ENCODE measurements around the gene KIF18B.

DNA sequence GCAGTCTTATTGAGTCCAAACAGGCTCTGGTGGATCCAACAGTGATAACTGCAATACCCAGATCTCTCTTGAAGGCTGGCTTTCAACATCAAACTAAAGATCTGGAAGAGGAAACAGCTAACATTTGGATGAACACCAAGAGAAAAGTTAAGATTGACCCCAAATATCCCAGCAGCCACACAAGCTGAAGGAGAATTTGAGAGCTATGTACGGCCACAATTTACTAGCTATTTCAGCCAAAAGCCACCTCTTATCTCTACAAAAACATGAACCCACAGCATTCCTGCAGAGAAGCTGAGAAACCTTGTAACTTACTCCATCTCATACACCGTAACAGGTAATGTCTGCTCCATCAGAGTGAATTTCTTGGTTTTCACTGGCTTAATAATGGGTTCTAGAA lies 62.6 kb downstream of the KIF18B start:
- TF ChIP-seq EZH2 (IDR thresholded peaks at IDR 0.05; ENCODE audit: borderline replicate concordance, low read depth, low read length, poor library complexity, severe bottlenecking) (no peak), CTCF (conservative IDR thresholded peaks at IDR 0.05; ENCODE audit: low read depth, low read length) (no peak)

Measured in A673 (cell line).